ENCODE data around the gene MYCBP2. TPM values are rescaled to one million over a fixed set of nuclear protein-coding genes. Genes with fewer than 3 reads are reported as not detected.

Gene MYCBP2
- total RNA-seq, 2 experiments from 2014 or later, result 121 to 125 TPM

DNA sequence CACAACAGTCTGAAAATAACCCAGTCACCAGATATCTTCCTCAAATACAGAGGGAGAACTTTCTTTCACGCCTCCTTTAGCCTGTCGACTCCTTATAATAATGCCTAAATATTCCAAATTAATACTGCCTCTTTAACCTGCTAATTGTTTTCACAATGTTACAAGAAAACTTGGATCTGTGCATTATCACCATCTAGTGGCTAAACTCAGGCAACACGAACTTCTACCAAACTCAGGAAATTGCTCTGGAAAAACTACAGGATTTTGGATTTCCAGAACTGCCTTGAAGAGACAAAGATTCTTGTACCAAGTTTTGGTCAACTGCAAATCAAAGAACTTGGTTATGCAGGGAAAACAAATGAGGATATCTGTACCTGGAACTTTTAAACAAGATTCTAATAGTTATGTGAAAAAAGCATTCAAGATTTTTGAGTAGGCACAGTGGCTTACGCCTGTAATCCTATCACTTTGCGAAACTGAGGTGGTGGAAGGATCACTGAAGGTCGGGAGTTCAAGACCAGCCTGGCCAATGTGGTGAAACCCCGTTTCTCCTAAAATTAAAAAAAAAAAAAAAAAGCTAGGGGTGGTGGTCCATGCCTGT lies 324.2 kb downstream of the MYCBP2 start:
- Histone ChIP-seq H2AFZ (ENCODE audit: low read length) (no peak overlapping the region), H3K4me1 (ENCODE audit: insufficient read depth, low read length, poor library complexity, severe bottlenecking) (peaks cover 9% of the 10 kb centered on the region), H4K20me1 (ENCODE audit: insufficient read depth, low read length) (peaks cover 9% of the 10 kb centered on the region; the same call in 1 of the 2 replicates), H3K4me3 (ENCODE audit: low read depth, low read length, poor library complexity, severe bottlenecking) (no peak overlapping the region), H3K9me3 (ENCODE audit: low read length) (no peaks in the 10 kb centered on the region), H3K27ac (ENCODE audit: low read depth, low read length, poor library complexity, severe bottlenecking) (no peak overlapping the region), H3K4me2 (ENCODE audit: low read length) (no peak overlapping the region), H3K79me2 (ENCODE audit: insufficient read depth, low read depth, low read length) (0 out of 2 replicates have a peak, but pooled peaks cover 4% of the 10 kb centered on the region), H3K9me2 (ENCODE audit: insufficient read depth, low read length) (no peaks in the 10 kb centered on the region), H3K36me3 (ENCODE audit: insufficient read depth, low read length) (peaks cover 82% of the 10 kb centered on the region)
- peak; percentile 30 for DNase-seq (ENCODE audit: low spot score)
- CTCF ChIA-PET (ENCODE audit: unreplicated experiment), result no interaction called here
- intact Hi-C loops (cut with micrococcal nuclease; ENCODE audit: unreplicated experiment), result no loop called here
- no TSS peak for BruUV-seq (replicated peaks)
- TF ChIP-seq EZH2phosphoT487 (IDR thresholded peaks at IDR 0.05; ENCODE audit: borderline replicate concordance, low read depth, low read length) (no peak), CTCF (conservative IDR thresholded peaks at IDR 0.05; ENCODE audit: low read length) (peak; percentile 85)
- POLR2A ChIA-PET, result interaction anchor here (0.7 to 3.1 kb wide), 5 partner anchors 10 to 500 kb away, joined by 3 to 24 read pairs (median 5); partner anchors contain the start of gene CLN5

GRCh38 chr13:77001963-77002587 lies 324.8 kb downstream of the MYCBP2 start:
- ChIA-PET CTCF (ENCODE audit: unreplicated experiment) (interaction anchor here (0.8 kb wide), 1 partner anchor 9 kb away, joined by 4 read pairs; no protein-coding TSS in a partner anchor), POLR2A (interaction anchor here (1.2 to 3.1 kb wide), 3 partner anchors 10 to 26 kb away, joined by 5 to 24 read pairs (median 5); partner anchors contain the start of gene CLN5)
- TF ChIP-seq CTCF (conservative IDR thresholded peaks at IDR 0.05; ENCODE audit: low read length) (no peak), EZH2phosphoT487 (IDR thresholded peaks at IDR 0.05; ENCODE audit: borderline replicate concordance, low read depth, low read length) (no peak)
- DNase-seq (ENCODE audit: low spot score), result no peak
- peaks cover 78% of the 10 kb centered on the region for H3K36me3 ChIP-seq (ENCODE audit: insufficient read depth, low read length)
- H3K27ac ChIP-seq (ENCODE audit: low read depth, low read length, poor library complexity, severe bottlenecking), result no peak overlapping the region
- peaks cover 9% of the 10 kb centered on the region for H3K4me1 ChIP-seq (ENCODE audit: insufficient read depth, low read length, poor library complexity, severe bottlenecking)
- BruUV-seq (replicated peaks), result no TSS peak
- H3K9me2 ChIP-seq (ENCODE audit: insufficient read depth, low read length), result no peaks in the 10 kb centered on the region
- H3K4me3 ChIP-seq (ENCODE audit: low read depth, low read length, poor library complexity, severe bottlenecking), result no peak overlapping the region
- no peak overlapping the region for H2AFZ ChIP-seq (ENCODE audit: low read length)
- intact Hi-C loops (cut with micrococcal nuclease; ENCODE audit: unreplicated experiment), result no loop called here
- no peaks in the 10 kb centered on the region for H3K9me3 ChIP-seq (ENCODE audit: low read length)
- H3K4me2 ChIP-seq (ENCODE audit: low read length), result no peak overlapping the region
- H4K20me1 ChIP-seq (ENCODE audit: insufficient read depth, low read length), result peaks cover 9% of the 10 kb centered on the region; the same call in 1 of the 2 replicates
- 0 out of 2 replicates have a peak, but pooled peaks cover 4% of the 10 kb centered on the region for H3K79me2 ChIP-seq (ENCODE audit: insufficient read depth, low read depth, low read length)

Measured in OCI-LY7 (cell line).